ENCODE data around the gene ZNF277. TPM values are rescaled to one million over a fixed set of nuclear protein-coding genes. Genes with fewer than 3 reads are reported as not detected.
A peak's percentile ranks its signal among the peaks of the same experiment; 100 is the strongest.

ZNF277 gene
- total RNA-seq, 1 donor from 2014 or later, result 19.0 TPM

GRCh38 chr7:112201411-112201810 is 5.1 kb upstream of the ZNF277 start:
- TF ChIP-seq, protein P1, sequence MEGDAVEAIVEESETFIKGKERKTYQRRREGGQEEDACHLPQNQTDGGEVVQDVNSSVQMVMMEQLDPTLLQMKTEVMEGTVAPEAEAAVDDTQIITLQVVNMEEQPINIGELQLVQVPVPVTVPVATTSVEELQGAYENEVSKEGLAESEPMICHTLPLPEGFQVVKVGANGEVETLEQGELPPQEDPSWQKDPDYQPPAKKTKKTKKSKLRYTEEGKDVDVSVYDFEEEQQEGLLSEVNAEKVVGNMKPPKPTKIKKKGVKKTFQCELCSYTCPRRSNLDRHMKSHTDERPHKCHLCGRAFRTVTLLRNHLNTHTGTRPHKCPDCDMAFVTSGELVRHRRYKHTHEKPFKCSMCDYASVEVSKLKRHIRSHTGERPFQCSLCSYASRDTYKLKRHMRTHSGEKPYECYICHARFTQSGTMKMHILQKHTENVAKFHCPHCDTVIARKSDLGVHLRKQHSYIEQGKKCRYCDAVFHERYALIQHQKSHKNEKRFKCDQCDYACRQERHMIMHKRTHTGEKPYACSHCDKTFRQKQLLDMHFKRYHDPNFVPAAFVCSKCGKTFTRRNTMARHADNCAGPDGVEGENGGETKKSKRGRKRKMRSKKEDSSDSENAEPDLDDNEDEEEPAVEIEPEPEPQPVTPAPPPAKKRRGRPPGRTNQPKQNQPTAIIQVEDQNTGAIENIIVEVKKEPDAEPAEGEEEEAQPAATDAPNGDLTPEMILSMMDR (conservative IDR thresholded peaks at IDR 0.05; ENCODE audit: low read depth, low read length), result no peak
- no peak for DNase-seq (ENCODE audit: low read depth)
- H3K4me3 ChIP-seq (ENCODE audit: low read depth, low read length), result no peak overlapping the region

GRCh38 chr7:112201839-112202238 is 4.7 kb upstream of the ZNF277 start:
- no peak overlapping the region for H3K4me3 ChIP-seq (ENCODE audit: low read depth, low read length)
- DNase-seq (ENCODE audit: low read depth), result no peak
- TF ChIP-seq, protein P1 (conservative IDR thresholded peaks at IDR 0.05; ENCODE audit: low read depth, low read length), result no peak

DNA sequence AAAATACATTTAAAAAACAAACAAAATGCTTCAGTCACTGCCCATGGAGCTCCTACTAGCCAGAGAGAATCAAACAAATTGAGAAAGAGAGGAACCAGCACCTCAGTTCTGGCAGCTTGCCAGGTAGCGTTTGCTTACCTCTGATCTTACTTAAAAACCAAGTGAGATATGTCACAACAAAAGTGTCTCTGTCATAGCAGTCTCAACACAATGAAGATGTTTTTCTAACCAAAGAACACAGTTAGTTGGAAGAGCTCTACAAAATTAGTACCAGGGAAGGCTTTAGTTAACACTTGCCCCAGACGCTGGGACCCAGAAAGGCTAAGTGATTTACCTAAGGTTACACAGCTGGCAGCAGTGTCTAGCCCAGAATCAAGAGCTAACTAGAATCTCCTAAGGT is 3.7 kb upstream of the ZNF277 start:
- TF ChIP-seq, protein P1 (conservative IDR thresholded peaks at IDR 0.05; ENCODE audit: low read depth, low read length), result no peak
- no peak overlapping the region for H3K4me3 ChIP-seq (ENCODE audit: low read depth, low read length)
- DNase-seq (ENCODE audit: low read depth), result no peak

DNA sequence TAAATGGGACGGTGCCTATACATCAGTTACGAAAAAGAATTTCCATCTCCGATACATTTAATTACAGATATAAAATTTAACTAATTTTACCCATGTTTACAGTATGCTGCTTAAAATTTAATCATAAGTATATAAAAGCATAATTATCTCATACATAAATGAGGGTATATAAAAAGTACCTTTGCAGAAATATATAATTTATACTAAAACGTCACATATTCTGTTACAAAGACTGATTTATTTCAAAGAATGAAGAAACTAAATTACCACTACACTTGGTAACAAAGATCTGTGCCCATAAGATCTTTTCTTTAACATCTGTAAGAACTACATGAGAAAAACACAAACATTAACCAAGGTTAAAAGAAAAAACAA is 3.1 kb upstream of the ZNF277 start:
- TF ChIP-seq, protein P1 (conservative IDR thresholded peaks at IDR 0.05; ENCODE audit: low read depth, low read length), result no peak
- H3K4me3 ChIP-seq (ENCODE audit: low read depth, low read length), result peak overlapping the region; percentile 92

DNA sequence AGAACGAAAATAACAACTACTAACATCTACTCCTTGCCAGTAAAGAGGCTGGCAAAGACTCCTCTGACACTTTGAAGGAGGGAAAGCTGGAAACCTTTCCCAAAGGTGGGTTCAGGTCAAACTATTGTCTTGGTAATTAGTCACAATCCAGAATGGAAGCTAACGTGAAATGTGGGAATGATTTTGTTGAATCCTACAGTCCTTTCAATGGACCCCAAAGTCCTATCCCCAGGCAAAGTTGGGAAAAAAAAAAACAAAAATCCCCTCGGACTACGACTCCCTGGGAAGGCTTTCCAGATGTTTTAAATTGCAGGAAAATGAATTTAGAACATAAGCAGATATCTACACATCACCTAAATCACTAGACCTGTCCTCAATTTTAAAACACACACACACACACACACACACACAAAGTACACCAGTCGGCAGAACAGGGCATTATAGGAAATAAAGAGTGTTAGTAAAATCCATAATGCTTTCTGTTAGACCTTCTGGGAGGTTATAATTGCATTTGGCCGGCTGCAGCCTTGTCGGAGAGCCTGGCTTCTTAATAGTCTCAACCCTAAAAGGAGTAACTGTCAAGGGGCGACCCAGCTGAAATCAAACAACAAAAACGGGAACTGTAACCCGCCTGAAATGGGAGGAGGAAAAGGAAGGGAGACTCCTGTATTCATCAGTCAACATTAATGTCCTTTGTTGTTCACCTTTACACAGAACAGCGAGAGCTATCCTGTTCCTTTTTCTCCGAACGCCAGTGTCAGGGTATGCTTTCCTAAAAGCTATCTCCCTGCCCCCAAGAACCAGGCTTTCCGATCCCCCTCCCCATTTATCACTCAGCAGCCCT is 1.8 kb upstream of the ZNF277 start:
- TF ChIP-seq, protein P1 (conservative IDR thresholded peaks at IDR 0.05; ENCODE audit: low read depth, low read length), result no peak
- peak overlapping the region; percentile 92 for H3K4me3 ChIP-seq (ENCODE audit: low read depth, low read length)
- DNase-seq (ENCODE audit: low read depth), result no peak

More for the DNA sequence above, 3.1 kb upstream of the ZNF277 start:
- DNase-seq (ENCODE audit: low read depth), result no peak

GRCh38 chr7:112205343-112206237 is 905 bp upstream of the ZNF277 start:
- DNase-seq (ENCODE audit: low read depth), result no peak
- TF ChIP-seq, protein P1 (conservative IDR thresholded peaks at IDR 0.05; ENCODE audit: low read depth, low read length), result no peak
- H3K4me3 ChIP-seq (ENCODE audit: low read depth, low read length), result peak overlapping the region; percentile 92
